Left lung (tissue), 10 donors: Measurements from ENCODE around the gene BFSP2. TPM values are rescaled to one million over a fixed set of nuclear protein-coding genes. Genes with fewer than 3 reads are reported as not detected.

ENCODE experiments used
- ATAC-seq: fragments of 200-7000 bp; cut with Tn5 transposase; one replicate; pipeline ENCODE4 v1.9.1; 2020; ENCODE audit warnings: moderate library complexity
- DNase-seq, 4 donors: peaks; one replicate each; pipeline ENCODE4 v3.0.0-alpha.2; 2013 to 2020
- H3K27ac ChIP-seq, 2 donors: fragments of 200-600 bp; sonication (generic) in 1 of 2; one replicate each; pipeline versions ENCODE4 v1.5.0 to v1.8.0; 2020 to 2021
- H3K27me3 ChIP-seq, 2 donors: fragments of 200-600 bp; sonication (generic) in 1 of 2; one replicate each; pipeline versions ENCODE4 v1.5.0 to v1.8.0; 2020 to 2021
- H3K36me3 ChIP-seq, 2 donors: fragments of 200-600 bp; sonication (generic) in 1 of 2; one replicate each; pipeline versions ENCODE4 v1.5.0 to v1.8.0; 2020 to 2021
- H3K4me1 ChIP-seq, 2 donors: fragments of 200-600 bp; one replicate each; pipeline ENCODE4 v1.8.0; 2021
- H3K4me3 ChIP-seq, 2 donors: fragments of 200-600 bp; sonication (generic) in 1 of 2; one replicate each; pipeline versions ENCODE4 v1.5.0 to v1.8.0; 2020 to 2021; ENCODE audit warnings: mild to moderate bottlenecking in 1 of 2
- H3K9me3 ChIP-seq, 2 donors: fragments of 200-600 bp; sonication (generic) in 1 of 2; one replicate each; pipeline versions ENCODE4 v1.5.0 to v1.8.0; 2020 to 2021
- intact Hi-C, 2 donors: fragments of 100-400 bp; cut with DNase I; formaldehyde crosslinking; loops; one replicate each; pipeline versions ENCODE4 v1.11.2 to v1.14.2; 2022
- polyA plus RNA-seq, 6 donors: library from polyadenylated mRNA; unstranded; fragments of 120-200 nt; gene quantifications; one replicate each; pipeline ENCODE4 v1.2.1, GENCODE V29; 2013; ENCODE audit not compliant: insufficient read length in 6 of 6
- total RNA-seq, 2 donors: library from RNA; stranded (reverse); fragmentation: NEBNext Ultra II Directional; extraction: Animal tissue kit (Norgen Biotek cat#: 25700); gene quantifications; one replicate each; pipeline ENCODE4 v1.2.1, GENCODE V29; 2021
- TF ChIP-seq, protein P1 (sequence below), 2 donors: fragments of 200-600 bp; sonication (generic) in 1 of 2; IDR thresholded peaks; one replicate each; pipeline versions ENCODE4 v1.5.0 to v1.8.0; 2021; ENCODE audit warnings: antibody characterized with exemption in 2 of 2
- donor health status: DM: no; HTN: yes; CAD: no.
- donor health status: DM: no; HTN: no; CAD: no.

BFSP2 gene
- total and polyA plus RNA-seq, 8 donors: not detected

DNA sequence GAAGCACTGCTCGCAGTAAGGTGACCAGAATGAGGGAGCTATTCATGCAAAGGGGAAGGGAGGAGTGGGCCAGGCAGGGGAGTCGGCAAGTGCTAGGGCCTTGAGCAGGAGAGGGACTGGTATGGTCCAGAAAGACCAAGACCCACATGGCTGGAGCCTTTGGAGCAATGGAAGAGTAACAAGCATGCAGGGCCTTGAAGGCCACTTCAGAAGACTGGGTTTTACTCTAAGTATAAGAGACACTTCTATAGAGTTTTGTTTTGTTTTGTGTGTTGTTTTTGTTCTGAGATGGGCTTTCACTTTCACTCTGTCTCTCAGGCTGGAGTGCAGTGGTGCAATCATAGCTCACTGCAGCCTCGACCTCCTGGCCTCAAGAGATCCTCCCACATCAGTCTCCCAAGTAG is 42.0 kb downstream of the BFSP2 start:
- TF ChIP-seq, protein P1, sequence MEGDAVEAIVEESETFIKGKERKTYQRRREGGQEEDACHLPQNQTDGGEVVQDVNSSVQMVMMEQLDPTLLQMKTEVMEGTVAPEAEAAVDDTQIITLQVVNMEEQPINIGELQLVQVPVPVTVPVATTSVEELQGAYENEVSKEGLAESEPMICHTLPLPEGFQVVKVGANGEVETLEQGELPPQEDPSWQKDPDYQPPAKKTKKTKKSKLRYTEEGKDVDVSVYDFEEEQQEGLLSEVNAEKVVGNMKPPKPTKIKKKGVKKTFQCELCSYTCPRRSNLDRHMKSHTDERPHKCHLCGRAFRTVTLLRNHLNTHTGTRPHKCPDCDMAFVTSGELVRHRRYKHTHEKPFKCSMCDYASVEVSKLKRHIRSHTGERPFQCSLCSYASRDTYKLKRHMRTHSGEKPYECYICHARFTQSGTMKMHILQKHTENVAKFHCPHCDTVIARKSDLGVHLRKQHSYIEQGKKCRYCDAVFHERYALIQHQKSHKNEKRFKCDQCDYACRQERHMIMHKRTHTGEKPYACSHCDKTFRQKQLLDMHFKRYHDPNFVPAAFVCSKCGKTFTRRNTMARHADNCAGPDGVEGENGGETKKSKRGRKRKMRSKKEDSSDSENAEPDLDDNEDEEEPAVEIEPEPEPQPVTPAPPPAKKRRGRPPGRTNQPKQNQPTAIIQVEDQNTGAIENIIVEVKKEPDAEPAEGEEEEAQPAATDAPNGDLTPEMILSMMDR (IDR thresholded peaks at IDR 0.05): no peak
- Histone ChIP-seq H3K4me3 (no peak overlapping the region), H3K27ac (no peak overlapping the region), H3K9me3 (no peaks in the 10 kb centered on the region), H3K36me3 (no peaks in the 10 kb centered on the region), H3K27me3 (no peaks in the 10 kb centered on the region), H3K4me1 (peaks cover 0 to 5% of the 10 kb centered on the region in 2 donors)
- DNase-seq (no peak), ATAC-seq (no peak)
- intact Hi-C loops: no loop called here

DNA sequence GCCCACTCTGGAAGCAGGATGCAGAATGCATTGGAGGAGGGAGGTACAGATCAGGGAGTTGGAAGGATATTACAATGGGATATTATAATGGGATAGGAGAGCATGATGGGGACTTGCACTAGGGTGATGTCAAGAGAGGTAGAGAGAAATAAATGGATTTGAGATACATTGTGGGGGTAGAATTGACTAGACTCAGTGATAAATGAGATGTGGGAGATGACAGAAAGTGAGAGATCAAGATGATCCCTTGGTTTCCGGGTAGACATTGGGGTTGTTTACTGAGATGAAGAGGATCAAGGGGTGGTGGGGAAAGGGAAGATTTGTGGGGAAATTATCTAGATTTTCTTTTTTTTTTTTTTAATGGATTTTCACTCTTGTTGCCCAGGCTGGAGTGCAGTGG is 42.7 kb downstream of the BFSP2 start:
- Histone ChIP-seq H3K9me3 (no peaks in the 10 kb centered on the region), H3K4me3 (no peak overlapping the region), H3K36me3 (no peaks in the 10 kb centered on the region), H3K4me1 (peaks cover 0 to 5% of the 10 kb centered on the region in 2 donors), H3K27me3 (no peaks in the 10 kb centered on the region), H3K27ac (no peak overlapping the region)
- TF ChIP-seq, protein P1 (IDR thresholded peaks at IDR 0.05): no peak
- intact Hi-C loops: no loop called here
- no peak for DNase-seq
- ATAC-seq: no peak

DNA sequence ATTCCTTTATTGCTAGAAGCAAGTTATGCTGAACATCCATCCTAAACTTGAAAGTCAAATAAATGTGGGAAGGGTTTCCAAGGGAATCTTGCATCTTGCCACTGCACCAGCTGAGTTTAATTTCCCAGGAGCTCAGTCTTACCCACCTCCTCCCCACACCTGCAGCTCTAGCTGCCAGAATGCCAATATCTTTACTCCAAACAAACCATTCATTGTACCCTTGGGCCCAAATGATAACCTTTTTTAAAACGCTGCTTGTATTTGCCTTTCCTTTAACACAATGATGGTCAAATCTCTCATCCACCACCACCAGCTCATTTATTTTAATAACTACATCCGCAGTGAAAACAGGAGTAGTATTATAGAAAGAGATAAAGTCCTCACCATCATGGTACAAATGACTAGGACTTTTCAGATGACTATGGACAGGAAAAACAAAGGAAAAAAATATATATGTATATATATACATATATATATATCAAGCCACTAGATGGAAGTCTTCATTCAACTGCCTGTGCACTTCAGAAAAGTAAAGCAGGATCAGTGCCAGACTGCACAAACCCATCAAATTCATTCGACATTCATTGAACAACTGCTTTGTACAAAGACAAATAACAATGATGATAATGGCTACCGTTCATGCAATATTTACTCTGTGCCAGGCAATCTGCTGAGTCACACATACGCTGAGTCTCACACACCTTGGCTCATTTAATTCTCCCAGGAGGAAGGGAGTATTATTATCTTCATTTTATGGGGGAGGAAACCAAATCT is 44.0 kb downstream of the BFSP2 start:
- Histone ChIP-seq H3K36me3 (no peaks in the 10 kb centered on the region), H3K4me1 (peaks cover 0 to 5% of the 10 kb centered on the region in 2 donors), H3K27me3 (no peaks in the 10 kb centered on the region), H3K27ac (no peak overlapping the region), H3K9me3 (no peaks in the 10 kb centered on the region), H3K4me3 (no peak overlapping the region)
- ATAC-seq (peak; percentile 53), DNase-seq (no peak)
- TF ChIP-seq, protein P1 (IDR thresholded peaks at IDR 0.05): no peak
- intact Hi-C loops: no loop called here

DNA sequence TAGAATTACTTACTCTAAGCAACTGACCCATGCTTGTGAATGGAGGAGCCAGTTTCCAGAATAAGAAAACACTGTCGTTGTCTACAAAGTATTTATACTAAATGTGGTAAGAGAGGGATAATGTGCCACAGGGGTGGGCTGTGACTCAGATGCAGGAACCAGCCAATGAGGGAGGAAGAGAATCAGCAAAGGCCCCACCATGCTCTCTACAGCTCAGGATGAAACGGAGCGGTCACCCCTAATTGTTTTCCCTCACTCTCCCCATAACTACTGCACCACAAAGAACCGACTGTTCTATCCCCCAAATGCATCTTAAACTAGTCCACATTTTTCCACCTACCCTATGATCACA is 44.5 kb downstream of the BFSP2 start:
- Histone ChIP-seq H3K27me3 (no peaks in the 10 kb centered on the region), H3K36me3 (no peaks in the 10 kb centered on the region), H3K9me3 (no peaks in the 10 kb centered on the region), H3K4me1 (peaks cover 0 to 5% of the 10 kb centered on the region in 2 donors), H3K4me3 (no peak overlapping the region), H3K27ac (no peak overlapping the region)
- DNase-seq (no peak), ATAC-seq (no peak)
- intact Hi-C loops: no loop called here
- TF ChIP-seq, protein P1 (IDR thresholded peaks at IDR 0.05): no peak

DNA sequence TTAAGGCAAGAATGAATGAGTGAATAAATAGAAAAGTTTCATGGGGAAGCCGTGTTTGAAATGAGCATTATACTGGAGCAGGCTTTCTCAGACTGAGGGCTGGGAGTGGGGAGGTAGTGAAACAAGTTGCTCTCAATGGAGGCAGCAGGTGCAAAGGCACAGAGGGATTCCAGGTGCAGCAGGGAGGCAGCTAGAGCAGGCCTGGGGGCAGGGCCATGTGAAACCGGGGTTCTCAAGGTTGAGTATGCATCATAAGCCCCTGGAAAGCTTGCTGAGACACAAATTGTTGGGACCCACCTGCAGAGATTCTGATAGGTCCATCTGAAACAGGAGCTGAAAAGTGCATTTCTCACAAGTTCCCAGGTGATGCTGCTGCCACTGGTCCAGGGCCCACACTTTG is 45.3 kb downstream of the BFSP2 start:
- H3K27ac ChIP-seq: no peak overlapping the region
- H3K9me3 ChIP-seq: no peaks in the 10 kb centered on the region
- intact Hi-C loops: no loop called here
- peaks cover 0 to 5% of the 10 kb centered on the region in 2 donors for H3K4me1 ChIP-seq
- no peaks in the 10 kb centered on the region for H3K36me3 ChIP-seq
- no peak for DNase-seq
- TF ChIP-seq, protein P1 (IDR thresholded peaks at IDR 0.05): no peak
- no peak overlapping the region for H3K4me3 ChIP-seq
- H3K27me3 ChIP-seq: no peaks in the 10 kb centered on the region
- ATAC-seq: no peak
